HG03521 (cell line): ENCODE results near the gene TM4SF20.

Experiments used
- ATAC-seq: cut with Tn5 transposase; IDR thresholded peaks from one replicate; pipeline ENCODE4 v1.9.1; 2021; ENCODE audit warnings: mild to moderate bottlenecking, moderate library complexity; ENCODE audit not compliant: unreplicated experiment

Gene TM4SF20

GRCh38 chr2:227323818-227324217 is 55.3 kb downstream of the TM4SF20 start:
- ATAC-seq, result no peak

DNA sequence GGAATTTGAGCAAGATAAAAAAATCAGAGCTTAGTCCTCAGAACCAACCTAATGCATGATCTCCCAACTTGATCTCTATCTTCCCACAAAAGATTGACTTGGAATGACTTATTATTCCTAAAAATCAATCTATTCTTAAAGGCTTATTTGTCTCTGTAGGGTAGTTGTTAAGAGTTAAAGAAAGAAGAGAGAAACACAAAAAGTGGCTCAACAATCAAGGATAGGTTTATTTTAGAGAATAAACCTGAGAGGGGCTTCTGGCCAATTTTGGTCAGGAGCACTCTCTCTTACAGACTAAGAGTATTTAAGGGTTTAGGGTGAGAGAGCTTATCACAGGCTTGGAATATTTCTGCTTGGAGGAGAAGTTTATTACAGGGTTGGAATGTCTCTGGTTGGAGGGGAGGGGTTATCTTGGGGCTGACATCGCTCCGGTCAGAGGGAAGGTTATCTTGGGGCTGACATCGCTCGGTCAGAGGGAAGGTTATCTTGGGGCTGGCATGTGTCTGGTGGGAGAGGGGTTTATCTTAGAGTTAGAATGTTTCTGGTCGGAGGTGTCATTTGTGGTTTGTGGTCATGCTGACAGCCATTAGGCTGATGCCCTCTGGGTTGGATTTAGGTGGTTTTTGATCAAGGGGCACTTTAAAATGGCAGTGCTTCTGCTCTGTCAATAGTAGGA is 56.4 kb downstream of the TM4SF20 start:
- ATAC-seq, result no peak

DNA sequence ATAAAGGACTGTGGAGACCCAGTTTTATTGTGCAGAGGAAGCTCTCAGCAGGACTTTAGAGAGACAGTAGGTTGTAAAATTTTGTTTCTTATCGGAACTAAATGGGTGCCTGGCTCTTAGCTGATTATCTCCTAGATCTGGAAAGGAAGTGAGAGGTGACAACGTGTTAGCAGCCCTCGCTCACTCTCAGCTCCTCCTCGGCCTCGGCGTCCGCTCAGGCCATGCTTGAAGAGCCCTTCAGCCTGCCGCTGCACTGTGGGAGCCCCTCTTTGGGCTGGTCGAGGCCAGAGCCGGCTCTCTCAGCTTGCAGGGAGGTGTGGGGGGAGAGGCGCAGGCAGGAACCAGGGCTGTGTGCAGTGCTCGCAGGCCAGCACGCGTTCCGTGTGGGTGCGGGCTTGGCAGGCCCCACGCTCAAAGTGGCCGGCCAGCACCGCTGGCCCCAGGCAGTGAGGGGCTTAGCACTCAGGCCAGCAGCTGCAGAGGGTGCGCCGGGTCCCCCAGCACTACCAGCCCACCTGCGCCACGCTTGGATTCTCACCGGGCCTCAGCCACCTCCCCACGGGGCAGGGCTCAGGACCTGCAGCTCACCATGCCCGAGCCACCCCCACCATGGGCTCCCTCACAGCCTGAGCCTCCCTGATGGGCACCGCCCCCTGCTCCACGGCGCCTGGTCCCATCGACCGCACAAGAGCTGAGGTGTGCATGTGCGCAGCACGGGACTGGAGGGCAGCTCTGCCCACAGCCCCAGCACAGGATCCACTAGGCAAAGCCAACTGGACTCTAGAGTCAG is 58.6 kb downstream of the TM4SF20 start:
- no peak for ATAC-seq

- ATAC-seq, result no peak
Observed at GRCh38 chr2:227317834-227318233, 61.3 kb downstream of the TM4SF20 start.

DNA sequence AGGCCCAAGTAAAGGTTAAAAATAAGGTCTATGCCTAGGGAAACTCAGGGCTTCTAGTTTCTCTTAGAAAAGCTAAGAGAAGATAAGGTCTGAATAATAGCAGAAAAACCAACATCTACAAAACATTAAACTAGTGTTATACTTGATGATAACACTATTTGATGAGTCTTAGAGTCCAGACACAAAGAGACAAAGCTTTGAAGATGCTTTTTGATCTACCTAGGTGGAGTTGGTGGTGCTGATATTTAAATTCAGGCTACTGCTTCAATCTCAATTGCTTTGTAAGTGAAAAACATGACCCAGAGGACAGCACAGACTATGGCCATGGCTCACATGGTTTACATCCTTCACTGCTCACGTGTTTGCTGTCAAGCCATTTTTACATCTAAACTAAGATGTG is 65.8 kb downstream of the TM4SF20 start:
- ATAC-seq, result no peak

GRCh38 chr2:227312579-227312978 is 66.5 kb downstream of the TM4SF20 start:
- ATAC-seq, result no peak
